Measurements from ENCODE around the gene KCNIP1.

DNA sequence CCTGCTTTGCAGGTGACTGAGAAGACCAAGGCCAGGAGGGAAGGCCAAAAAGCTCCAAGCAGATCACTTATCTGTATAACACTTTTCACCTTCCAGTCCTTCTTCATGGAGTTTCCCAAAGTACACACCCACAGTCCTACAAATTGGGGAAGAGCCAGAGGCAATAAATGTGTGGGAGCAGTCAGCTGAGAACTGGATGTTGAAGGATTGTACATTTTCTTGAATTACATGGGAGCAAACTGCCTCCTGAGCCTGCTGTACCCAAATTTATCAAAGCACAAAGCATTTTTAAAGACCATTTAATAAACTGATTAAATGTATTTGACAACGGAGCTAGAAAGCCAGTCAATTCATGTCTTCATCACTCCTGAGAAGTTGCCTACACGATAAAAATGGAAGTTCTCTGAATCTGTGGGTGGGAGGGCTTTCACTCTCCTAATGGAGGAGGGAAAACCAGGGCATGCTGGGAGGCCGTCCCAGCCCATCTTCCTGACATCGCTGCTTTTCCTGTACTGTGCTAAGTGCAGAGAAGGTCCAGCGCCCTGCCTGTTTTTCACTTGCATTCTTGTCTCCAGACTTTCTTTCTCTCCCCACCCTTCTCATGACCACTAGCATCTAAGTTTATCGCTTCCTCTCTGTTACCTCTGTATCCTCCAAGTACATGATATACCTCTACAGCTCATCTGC, 79.0 kb downstream of the KCNIP1 start:
- TF ChIP-seq, protein P1, sequence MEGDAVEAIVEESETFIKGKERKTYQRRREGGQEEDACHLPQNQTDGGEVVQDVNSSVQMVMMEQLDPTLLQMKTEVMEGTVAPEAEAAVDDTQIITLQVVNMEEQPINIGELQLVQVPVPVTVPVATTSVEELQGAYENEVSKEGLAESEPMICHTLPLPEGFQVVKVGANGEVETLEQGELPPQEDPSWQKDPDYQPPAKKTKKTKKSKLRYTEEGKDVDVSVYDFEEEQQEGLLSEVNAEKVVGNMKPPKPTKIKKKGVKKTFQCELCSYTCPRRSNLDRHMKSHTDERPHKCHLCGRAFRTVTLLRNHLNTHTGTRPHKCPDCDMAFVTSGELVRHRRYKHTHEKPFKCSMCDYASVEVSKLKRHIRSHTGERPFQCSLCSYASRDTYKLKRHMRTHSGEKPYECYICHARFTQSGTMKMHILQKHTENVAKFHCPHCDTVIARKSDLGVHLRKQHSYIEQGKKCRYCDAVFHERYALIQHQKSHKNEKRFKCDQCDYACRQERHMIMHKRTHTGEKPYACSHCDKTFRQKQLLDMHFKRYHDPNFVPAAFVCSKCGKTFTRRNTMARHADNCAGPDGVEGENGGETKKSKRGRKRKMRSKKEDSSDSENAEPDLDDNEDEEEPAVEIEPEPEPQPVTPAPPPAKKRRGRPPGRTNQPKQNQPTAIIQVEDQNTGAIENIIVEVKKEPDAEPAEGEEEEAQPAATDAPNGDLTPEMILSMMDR (IDR thresholded peaks at IDR 0.05) = no peak
- no peak for TF ChIP-seq POLR2AphosphoS5 (IDR thresholded peaks at IDR 0.05)
- no peak for TF ChIP-seq EP300 (IDR thresholded peaks at IDR 0.05)

Data from stomach (tissue), 4 donors.